ENCODE results near the gene IQSEC1. TPM values are rescaled to one million over a fixed set of nuclear protein-coding genes. Genes with fewer than 3 reads are reported as not detected.

Gene IQSEC1
- total RNA-seq, 1 donor from 2014 or later, result 81.2 TPM

DNA sequence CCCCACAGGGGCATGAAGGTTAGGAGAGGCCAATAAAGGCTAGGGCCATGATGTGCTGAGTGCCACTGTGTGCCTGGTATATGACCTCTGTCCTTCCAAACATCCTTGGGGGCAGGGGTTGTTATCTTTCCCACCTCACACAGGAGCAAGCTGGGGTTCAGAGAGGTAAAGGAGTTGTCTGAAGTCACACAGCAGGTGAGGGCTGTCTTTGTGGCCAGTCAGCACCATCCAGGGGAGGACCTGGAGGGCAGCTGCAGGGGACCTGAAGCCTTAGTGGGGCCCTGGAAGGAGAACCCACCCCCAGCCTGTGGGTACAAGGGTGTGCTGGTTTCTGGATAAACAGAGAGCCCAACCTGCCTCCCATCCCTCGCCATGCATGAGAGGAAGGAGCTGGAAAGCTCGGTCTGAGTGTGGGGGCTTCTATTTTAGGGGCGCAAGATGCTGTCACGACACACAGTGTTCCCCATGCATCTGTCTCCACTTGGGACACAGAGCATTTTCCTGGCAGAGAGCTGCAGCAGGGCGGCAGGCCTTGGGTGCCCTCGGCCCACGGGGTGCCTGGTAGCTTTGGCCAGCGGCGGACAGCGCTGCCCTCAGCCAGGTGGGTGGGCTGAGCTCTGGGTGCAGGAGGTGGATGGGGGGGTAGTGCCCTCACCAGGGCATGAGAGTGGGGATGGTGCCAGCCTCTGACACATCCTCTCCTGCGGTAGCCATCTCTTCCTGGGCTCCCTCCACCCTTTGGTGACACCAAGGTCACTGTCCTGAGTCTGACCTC is 14.7 kb downstream of the IQSEC1 start:
- DNase-seq (ENCODE audit: missing footprints) (peak; percentile 48), ATAC-seq (no peak)
- intact Hi-C loops (cut with DNase I), result no loop called here

DNA sequence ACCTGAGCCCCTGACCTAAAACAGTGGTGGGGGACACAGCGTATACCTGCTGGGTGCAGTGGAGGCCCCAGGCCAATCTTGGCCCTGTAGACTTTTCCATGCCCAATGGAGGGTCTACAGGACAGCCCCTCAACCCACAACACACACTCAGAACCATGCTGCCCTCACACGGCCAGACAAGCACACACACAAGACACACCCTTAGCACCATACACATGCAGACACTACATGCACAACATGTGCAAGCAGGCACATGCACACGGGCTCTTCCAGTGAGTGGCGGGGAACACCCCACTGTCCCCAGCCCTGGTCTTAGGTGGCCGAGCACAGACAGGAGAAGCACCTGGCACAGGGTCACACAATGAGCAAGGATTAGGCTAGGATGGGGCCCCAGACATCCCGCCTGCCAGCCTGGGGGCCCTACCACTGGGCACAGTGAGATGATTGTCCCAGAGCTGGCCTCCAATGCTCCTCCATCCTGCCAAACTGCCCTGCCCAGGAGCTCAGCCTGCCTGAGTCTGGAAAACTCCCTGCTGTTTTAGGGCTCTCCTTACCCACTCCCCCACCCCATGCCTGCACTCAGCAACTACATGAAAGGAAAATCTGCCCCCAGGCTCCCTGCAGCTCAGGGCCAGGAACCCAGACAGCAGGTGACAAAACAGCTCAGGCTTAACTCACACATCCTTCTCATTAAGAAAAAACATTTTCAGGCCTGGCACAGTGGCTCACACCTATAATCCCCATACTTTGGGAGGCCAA is 15.8 kb downstream of the IQSEC1 start:
- DNase-seq (ENCODE audit: missing footprints), result peak; percentile 47
- intact Hi-C loops (cut with DNase I), result no loop called here
- ATAC-seq, result no peak

DNA sequence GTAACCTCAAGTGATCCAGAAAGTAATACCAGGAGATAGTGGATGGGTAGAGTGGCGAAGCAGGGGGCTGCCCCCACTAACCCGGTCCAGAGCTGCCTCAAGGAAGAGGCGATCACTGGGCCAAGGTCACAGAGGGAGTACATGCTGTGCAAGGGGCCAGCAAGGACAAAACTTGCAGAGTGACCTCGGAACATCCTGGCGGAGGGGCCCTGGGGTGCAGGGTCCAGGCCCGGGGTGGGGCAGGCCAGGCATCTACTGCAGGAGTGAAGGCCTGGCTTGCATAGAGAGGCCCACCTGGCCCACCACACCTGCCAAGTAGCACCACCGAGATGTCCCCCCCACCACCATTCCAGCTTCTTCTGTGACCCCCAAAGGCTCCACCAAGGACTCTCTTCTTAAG is 17.6 kb downstream of the IQSEC1 start:
- peak; percentile 53 for DNase-seq (ENCODE audit: missing footprints)
- no peak for ATAC-seq

DNA sequence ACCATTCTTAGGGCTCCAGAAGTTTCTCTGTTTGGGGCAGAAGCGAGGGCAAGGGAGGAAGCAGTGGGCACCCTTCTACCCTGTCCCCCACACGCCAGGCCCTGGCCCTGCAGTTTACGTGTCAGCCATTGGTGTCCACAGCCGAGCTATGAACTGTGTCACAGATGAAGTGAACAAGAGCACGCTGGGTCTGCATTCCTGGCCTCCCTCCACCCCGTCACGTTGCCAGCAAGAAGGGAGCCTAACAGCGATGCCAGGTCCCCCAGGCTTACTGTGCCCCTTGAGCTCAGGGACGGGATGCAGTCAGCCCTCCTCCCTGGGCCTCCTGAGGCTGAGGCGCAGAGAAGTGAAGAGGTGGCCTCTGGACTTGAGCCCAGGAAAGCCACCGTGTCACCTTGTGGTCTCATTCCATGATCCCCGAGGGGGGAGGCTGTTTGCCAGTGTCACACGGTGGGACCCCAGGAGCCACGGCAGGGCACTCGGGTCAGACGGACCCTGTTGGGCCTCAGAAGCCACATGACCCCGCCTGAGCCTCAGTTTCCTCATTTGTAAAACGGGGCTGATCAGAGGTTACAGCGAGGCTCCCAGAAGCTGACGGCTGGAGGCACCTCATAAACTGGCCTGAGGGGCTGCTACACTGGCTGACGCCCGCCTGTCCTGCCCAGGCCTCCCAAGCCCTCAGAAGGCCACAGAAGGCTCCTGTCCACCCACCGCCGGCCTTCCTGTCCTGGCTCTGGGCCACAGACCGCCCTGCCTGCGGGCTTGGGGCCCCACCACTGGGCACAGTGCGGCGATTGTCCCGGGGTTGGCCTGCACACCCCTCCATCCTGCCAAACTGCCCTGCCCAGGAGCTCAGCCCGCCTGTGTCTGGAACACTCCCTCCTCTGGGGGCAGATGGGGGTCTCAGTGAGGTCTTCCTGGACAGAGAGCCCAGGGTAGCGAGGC is 18.6 kb downstream of the IQSEC1 start:
- peak; percentile 37 for DNase-seq (ENCODE audit: missing footprints)
- intact Hi-C loops (cut with DNase I), result no loop called here
- no peak for ATAC-seq

More for the DNA sequence above, 17.6 kb downstream of the IQSEC1 start:
- intact Hi-C loops (cut with DNase I), result no loop called here

DNA sequence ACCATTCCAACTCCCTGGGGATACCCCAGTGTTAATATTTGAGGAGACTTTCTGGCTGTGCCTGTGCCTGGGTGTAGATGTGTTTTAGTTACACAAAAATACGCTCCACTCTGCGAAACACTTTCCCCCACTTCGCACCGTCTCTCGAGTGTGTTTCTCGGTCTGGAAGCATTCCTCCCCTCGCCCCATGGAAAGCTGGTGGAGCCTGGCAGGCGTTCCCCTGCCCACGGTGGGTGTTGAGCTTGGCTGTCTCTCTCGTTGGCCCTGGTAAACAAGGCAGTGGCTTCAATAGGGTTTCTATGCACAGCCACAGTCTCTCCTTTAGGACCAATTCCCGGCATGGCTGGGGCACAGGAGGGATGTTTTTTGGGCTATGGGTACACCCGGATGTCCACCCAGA is 19.3 kb downstream of the IQSEC1 start:
- intact Hi-C loops (cut with DNase I), result no loop called here

DNA sequence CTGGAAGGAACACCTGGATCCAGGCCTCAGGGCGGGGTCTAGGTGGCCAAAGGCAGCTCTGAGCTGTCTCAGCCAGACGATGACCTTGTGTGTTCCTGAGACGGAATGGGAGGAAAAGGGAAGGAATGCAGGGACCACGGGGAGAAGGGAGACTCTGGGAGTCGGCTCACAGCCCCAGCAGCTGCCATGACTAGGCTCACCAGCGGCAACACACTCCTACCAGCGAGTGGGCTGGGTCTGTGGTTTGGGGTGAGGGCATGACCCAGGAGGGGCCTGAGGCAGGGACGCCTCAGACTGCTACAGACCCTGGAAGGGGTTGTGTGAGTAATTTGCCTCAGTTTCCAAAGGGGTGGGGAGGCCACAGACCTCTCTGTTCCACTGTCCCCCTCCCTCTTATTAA is 19.8 kb downstream of the IQSEC1 start:
- intact Hi-C loops (cut with DNase I), result no loop called here
- ATAC-seq (peak; percentile 30), DNase-seq (ENCODE audit: missing footprints) (no peak)

More for the DNA sequence above, 19.3 kb downstream of the IQSEC1 start:
- ATAC-seq (no peak), DNase-seq (ENCODE audit: missing footprints) (no peak)

DNA sequence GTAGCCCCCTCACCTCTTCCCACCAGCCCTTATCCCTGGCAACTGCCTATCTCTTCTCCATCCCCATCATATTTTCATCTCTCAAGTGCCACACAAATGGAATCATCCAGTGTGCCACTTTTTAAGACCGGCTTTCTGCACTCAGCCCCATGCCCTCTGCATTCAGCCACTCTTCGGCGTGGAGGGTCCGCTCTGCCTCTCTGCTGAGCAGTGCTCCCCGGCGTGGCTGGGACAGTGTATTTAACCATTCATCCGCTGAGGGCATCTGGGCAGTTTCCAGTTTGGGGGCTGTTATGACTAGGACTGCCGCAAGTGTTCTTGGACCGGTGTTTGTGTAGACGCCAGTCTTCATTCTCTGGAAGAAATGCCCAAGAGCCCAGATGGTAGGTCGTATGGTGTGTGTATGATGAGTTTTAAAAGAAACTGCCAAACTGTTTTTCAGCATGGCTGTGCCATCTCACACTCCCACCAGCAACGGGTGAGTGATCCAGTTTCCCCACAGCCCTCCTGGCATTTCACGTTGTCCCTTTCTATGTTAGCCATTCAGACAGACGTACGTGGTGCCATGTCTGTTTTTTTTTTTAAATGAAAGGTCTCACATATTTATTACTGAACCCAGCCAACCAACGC is 20.9 kb downstream of the IQSEC1 start:
- intact Hi-C loops (cut with DNase I), result no loop called here
- no peak for DNase-seq (ENCODE audit: missing footprints)
- ATAC-seq, result no peak

DNA sequence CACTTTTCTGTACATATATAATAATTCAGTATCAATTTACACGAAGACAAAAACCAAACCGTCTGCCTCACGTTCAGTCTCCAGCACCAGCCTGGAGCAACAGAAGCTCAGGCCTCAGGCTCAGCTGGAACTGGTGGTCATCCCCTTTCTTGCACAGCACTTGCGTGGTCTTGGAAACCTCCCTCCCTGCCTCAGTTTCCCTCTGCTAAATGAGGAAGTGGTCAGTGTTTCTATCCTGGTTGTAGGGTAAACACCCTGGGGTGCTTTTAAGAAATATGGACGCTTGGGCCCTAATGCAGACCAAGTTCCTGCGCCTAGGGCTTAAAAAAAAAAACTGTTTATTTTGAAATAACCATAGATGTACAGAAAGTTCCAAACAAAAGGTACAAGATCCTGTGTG is 21.6 kb downstream of the IQSEC1 start:
- intact Hi-C loops (cut with DNase I), result no loop called here
- ATAC-seq, result no peak
- no peak for DNase-seq (ENCODE audit: missing footprints)

DNA sequence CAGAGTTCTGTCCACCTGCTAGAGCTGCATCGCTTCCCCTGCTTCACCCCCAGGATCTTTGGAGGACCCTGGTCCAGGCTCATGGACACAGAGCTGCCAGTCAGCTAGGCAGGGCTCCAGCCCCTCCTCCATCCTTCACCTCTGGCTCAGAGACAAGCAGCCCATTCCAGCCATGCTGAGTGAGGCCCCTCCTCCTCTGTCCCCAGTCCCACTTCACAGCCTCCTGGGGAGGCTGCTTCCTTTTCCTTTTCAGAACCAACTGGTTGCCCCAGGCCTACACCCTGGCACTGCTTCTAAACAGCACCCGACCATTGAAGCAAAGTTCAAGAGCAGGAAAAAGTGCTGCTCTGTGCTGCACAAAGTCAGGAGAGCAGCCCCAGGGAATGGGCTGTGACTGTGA is 22.2 kb downstream of the IQSEC1 start:
- ATAC-seq, result no peak
- intact Hi-C loops (cut with DNase I), result no loop called here
- DNase-seq (ENCODE audit: missing footprints), result peak; percentile 35

DNA sequence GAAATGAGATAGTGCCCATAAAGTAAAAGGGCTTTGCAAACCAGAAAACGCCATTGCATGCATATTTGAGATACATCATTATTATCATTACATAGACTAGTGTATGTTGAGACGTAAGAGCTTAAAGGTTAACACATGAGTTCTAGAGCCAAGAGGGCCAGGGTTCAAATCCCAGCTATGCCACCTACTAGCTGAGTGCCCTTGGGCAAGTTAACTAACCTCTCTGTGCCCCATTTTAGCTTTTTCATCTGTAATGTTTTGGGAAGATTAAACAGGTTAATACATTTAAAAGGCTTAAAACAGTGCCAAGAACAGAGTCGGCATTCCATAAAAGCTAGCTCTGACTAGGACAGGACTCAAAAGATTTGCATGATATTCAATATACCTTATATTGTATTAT is 22.8 kb downstream of the IQSEC1 start:
- ATAC-seq, result no peak
- intact Hi-C loops (cut with DNase I), result no loop called here
- no peak for DNase-seq (ENCODE audit: missing footprints)

DNA sequence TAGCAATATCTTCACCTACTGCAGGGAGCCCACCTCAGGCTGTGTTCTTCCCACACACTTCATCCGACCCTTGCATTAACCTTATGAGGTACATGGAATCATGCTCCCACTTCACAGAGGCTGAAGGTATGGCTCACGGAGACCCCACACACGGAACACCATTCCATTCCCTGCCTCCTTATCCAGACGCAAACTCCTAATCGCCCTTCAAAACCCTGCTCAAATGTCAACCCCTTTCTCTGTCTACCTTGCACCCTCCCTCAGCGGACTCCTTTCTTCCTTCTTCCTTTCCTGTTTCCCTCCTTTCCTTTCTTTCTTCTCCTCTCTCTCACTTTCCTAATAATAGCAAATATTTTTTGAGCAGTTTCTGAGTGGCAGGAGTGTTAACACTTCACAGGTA is 23.8 kb downstream of the IQSEC1 start:
- no peak for DNase-seq (ENCODE audit: missing footprints)
- intact Hi-C loops (cut with DNase I), result no loop called here
- no peak for ATAC-seq

DNA sequence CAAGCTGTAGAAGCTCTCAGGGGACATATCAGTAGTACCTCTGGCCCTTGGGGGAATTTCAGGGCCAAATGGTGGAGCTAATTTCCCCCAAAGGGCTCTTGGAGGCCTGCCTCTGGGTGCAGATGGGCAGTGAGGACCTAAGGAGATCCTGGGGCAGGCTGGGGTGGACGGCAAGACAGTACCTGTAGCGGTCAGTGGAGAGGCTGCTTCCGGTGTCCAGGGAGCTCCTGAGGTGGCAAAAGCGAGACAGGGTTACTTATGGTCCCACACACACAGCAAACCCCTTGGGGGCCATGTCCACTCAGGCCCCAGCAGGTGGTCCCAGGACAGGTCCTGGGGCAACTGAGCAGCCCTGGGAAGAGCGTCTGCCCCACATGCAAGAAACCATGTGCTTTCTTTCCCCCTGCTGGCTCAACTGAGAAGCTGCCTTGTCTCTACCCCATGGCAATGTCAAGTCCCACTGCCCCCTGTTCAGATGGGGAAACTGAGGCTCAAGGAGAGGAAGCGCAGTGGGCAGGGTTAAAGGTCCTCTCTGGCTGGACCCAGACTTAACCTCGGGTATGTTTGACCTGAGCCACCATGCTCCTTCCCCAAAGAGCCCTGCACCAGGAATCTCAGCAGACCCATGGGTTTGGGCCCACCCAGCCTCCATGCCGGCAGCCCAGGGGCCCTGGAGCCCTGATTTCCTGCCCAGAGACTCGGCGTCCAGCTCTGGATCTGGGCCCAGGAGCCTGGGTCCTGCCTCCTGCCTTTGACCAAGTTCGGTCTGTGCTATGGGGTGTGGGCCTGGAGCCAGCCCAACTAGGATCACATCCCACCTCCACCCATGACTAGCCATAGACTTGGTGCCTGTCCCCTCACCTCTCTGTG is 25.7 kb downstream of the IQSEC1 start:
- no peak for DNase-seq (ENCODE audit: missing footprints)
- no peak for ATAC-seq
- intact Hi-C loops (cut with DNase I), result no loop called here

DNA sequence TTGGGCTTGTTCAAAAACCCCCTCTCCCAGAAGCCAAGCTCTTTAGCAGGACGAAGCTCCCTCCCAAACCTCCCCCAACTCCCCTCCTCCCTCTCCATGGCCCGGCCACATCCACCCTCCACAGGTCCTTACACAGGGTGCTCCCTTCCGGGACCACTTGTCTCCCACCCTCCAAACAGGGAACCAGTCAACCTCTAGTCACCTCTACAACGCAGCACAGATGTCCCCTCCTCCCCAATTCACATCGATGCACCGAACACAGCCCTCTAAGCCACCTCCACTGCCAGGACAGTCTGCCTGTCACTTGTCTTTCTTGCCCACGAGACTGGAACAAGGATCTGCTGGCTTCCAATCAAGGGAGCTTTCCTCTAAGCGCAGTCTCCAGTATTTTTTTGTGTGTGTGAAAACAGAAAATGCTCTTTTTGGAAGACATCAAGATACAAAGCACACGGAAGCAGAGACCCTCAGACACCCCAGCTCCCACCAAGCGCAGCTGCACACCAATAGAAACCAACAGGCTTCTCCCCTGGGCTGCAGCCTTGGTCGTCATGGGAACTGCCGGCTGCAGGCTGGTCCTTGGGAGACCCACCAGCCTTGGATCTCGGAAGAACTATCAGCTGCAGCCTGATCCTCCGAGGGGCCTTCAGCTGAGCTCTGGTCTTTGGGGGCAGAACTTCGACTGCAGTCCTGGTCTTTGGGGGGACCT is 26.5 kb downstream of the IQSEC1 start:
- intact Hi-C loops (cut with DNase I), result no loop called here
- DNase-seq (ENCODE audit: missing footprints) (no peak), ATAC-seq (no peak)

DNA sequence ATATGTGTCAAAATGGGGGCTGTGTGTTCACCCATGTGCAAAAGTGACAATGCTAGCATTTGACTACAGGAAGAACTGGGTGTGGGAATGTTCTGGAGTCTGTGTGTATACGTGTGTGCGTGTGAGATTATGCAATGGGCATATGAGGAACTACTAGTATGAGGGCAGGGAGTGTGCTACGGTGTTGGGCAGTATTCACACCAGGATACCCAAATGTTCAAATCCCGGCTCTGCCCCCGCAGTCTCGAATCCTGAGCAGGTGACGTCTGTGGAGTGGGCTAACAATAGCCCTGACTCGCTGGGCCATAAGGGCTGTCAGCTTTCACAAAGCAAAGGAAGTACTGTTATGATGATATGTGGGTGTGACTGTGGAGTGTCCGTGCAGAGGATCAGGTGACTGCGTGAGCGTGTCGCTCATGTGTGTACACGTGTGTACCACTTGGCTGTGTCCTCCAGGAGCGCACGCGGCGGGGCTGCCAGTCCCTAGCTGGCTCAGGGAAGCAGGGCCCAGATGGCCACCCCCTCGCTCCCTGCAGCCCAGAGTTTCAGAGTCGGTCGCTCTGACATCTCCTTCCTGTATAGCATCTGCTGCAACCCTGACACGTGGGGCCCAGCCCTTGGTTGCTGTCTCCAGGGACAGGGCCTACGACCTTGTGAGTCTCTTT is 27.2 kb downstream of the IQSEC1 start:
- intact Hi-C loops (cut with DNase I), result no loop called here
- ATAC-seq (peak; percentile 52), DNase-seq (ENCODE audit: missing footprints) (no peak)

DNA sequence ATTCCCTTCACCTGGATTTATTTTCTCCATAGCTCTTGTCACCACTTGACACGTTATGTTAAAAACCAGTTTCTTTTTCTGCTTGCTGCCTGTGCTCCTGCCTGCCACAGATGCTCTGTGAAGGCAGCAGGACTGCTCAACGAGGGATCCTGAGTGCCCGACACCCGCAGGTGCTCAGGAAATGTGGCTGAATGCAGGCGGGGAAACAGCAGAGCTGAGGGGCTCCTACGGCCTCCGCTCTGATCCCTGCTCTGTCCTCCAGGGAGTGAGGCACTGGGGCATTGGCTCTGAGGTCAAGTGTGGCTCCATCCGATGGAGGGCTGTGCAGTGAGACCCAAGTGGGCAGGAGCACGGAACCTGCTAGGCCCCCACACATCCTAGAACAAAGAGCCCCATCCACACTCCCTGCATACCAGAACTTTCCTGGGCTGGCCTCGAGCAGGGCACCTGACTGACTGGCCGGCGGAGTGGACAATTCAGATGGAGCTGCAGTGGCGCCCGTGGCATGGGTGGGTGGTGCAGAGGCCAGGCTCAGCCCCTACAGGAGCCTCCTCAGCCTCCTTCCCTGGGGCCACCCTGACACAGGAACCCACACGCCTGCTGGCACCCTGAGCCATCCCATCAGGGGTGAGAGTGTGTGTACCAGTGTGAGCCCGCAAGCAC is 27.9 kb downstream of the IQSEC1 start:
- intact Hi-C loops (cut with DNase I), result no loop called here
- no peak for DNase-seq (ENCODE audit: missing footprints)
- no peak for ATAC-seq

DNA sequence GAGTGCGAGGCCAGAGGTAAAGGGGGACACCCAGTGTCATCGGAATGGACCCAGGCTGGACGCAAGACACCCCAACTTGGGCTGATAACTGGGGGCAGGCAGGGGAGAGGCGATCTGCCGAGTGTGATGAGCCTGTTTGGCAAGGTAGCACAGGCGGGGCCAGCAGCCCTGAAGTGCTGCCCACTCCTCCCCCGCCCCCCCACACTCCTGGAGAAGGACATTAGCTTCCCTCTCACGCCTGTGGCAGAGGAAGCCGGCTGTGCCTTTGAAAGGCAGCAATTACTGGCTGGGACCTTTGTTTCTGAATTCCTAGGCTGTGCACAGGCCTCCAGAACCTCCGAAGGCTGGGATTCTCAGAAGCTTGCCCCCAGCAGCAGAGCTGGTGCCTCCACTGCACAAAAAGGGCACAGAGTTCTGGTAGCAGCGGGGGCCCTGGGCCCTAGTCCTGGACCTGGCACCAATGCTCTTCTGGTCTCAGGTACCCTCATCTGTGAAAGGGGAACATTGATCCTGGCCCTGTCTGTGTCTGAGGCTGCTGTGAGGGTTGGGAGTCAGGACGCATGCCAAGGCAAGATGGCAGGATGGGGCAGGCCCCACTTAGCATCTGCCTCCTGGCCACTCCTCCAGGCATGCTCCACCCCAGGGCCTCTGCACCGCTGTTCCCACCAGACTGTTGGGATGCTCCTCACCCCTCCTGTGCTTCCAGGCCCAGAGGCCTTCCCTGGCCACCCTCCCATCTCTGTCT is 28.6 kb downstream of the IQSEC1 start:
- no peak for ATAC-seq
- DNase-seq (ENCODE audit: missing footprints), result no peak
- intact Hi-C loops (cut with DNase I), result no loop called here
